HG02943 (cell line): ENCODE data around the gene GP1BA.
A peak's percentile ranks its signal among the peaks of the same experiment; 100 is the strongest.

Experiments used
- ATAC-seq: cut with Tn5 transposase; IDR thresholded peaks from one replicate; pipeline ENCODE4 v1.9.1; 2021; ENCODE audit warnings: mild to moderate bottlenecking, low read depth, moderate library complexity; ENCODE audit not compliant: unreplicated experiment

The GP1BA gene

GRCh38 chr17:4936436-4936835 is 4.4 kb downstream of the GP1BA start:
- no peak for ATAC-seq

- no peak for ATAC-seq
Observed at GRCh38 chr17:4937553-4937952, 5.5 kb downstream of the GP1BA start.

GRCh38 chr17:4938069-4938491 is 6.0 kb downstream of the GP1BA start:
- ATAC-seq, result no peak

- no peak for ATAC-seq
Observed at GRCh38 chr17:4938688-4939545, 6.8 kb downstream of the GP1BA start.

GRCh38 chr17:4939546-4939795 is 7.4 kb downstream of the GP1BA start:
- ATAC-seq, result peak; percentile 10

- peak; percentile 62 for ATAC-seq
Observed at GRCh38 chr17:4939796-4940554, 7.9 kb downstream of the GP1BA start, which contains the start of the genes RNF167 and SLC25A11. Gene RNF167 (plus strand): TSS chr17:4940268. CDS start chr17:4940910, 642 bp downstream. Gene SLC25A11 (minus strand): TSS chr17:4940046. CDS start chr17:4939910, 136 bp downstream.

- ATAC-seq, result no peak
Observed at GRCh38 chr17:4940555-4941318, 8.7 kb downstream of the GP1BA start.

- no peak for ATAC-seq
Observed at GRCh38 chr17:4941319-4941610, 9.2 kb downstream of the GP1BA start.

GRCh38 chr17:4942760-4943508 is 10.9 kb downstream of the GP1BA start:
- ATAC-seq, result no peak

- no peak for ATAC-seq
Observed at GRCh38 chr17:4944163-4944553, 12.1 kb downstream of the GP1BA start.

GRCh38 chr17:4944554-4945175 is 12.6 kb downstream of the GP1BA start:
- ATAC-seq, result no peak

- no peak for ATAC-seq
Observed at GRCh38 chr17:4945176-4945943, 13.3 kb downstream of the GP1BA start.

GRCh38 chr17:4945944-4946280 is 13.8 kb downstream of the GP1BA start:
- no peak for ATAC-seq

GRCh38 chr17:4946312-4946976 is 14.4 kb downstream of the GP1BA start:
- no peak for ATAC-seq

- no peak for ATAC-seq
Observed at GRCh38 chr17:4947010-4947410, 14.9 kb downstream of the GP1BA start.

GRCh38 chr17:4947411-4948165 is 15.5 kb downstream of the GP1BA start:
- no peak for ATAC-seq

GRCh38 chr17:4948166-4948930 is 16.3 kb downstream of the GP1BA start, which contains the start of gene PFN1:
Gene PFN1 (minus strand): TSS chr17:4948530. CDS start chr17:4948394, 136 bp downstream.
- no peak for ATAC-seq
